ENCODE results near the gene CCR9. TPM values are rescaled to one million over a fixed set of nuclear protein-coding genes. Genes with fewer than 3 reads are reported as not detected.

The CCR9 gene
- total RNA-seq, 1 donor from 2014 or later, result not detected

GRCh38 chr3:45865563-45865962 lies 20.8 kb upstream of the CCR9 start:
- Mint-ChIP-seq H3K4me1 (ENCODE audit: unreplicated experiment) (no peaks in the 10 kb centered on the region), H3K27ac (ENCODE audit: unreplicated experiment) (no peak overlapping the region), H3K36me3 (ENCODE audit: low read depth, unreplicated experiment) (no peaks in the 10 kb centered on the region), H3K4me3 (ENCODE audit: unreplicated experiment) (no peak overlapping the region), H3K27me3 (ENCODE audit: unreplicated experiment) (no peaks in the 10 kb centered on the region), H3K9me3 (ENCODE audit: unreplicated experiment) (no peaks in the 10 kb centered on the region)
- no peak for DNase-seq (ENCODE audit: low spot score)
- no peak for TF ChIP-seq CTCF (IDR thresholded peaks at IDR 0.05; ENCODE audit: unreplicated experiment)

- Mint-ChIP-seq H3K27ac (ENCODE audit: unreplicated experiment) (no peak overlapping the region), H3K4me1 (ENCODE audit: unreplicated experiment) (peaks cover 13% of the 10 kb centered on the region), H3K9me3 (ENCODE audit: unreplicated experiment) (no peaks in the 10 kb centered on the region), H3K36me3 (ENCODE audit: low read depth, unreplicated experiment) (no peaks in the 10 kb centered on the region), H3K27me3 (ENCODE audit: unreplicated experiment) (no peaks in the 10 kb centered on the region), H3K4me3 (ENCODE audit: unreplicated experiment) (no peak overlapping the region)
- no peak for DNase-seq (ENCODE audit: low spot score)
- no peak for TF ChIP-seq CTCF (IDR thresholded peaks at IDR 0.05; ENCODE audit: unreplicated experiment)
Observed at GRCh38 chr3:45868213-45868612, 18.1 kb upstream of the CCR9 start.

DNA sequence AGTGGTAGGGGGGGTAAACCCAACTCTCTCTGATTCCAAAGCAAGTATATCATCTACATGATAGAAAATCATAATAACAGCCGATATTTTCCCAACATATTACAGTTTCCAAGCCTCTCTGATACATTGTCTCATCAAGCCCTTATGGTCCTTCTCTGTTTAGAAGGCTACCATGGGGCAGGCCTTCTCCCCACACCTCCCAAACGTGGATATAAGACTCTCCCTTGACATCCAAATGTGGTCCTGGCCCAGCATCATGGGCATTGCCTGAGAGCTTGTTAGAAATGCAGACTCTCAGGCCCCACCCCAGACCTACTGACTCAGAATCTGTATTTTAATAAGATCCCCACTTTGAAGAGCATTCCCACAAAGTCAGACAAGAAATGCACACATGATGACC lies 17.7 kb upstream of the CCR9 start:
- no peak for TF ChIP-seq CTCF (IDR thresholded peaks at IDR 0.05; ENCODE audit: unreplicated experiment)
- Mint-ChIP-seq H3K9me3 (ENCODE audit: unreplicated experiment) (no peaks in the 10 kb centered on the region), H3K4me3 (ENCODE audit: unreplicated experiment) (no peak overlapping the region), H3K36me3 (ENCODE audit: low read depth, unreplicated experiment) (no peaks in the 10 kb centered on the region), H3K27me3 (ENCODE audit: unreplicated experiment) (no peaks in the 10 kb centered on the region), H3K27ac (ENCODE audit: unreplicated experiment) (no peak overlapping the region), H3K4me1 (ENCODE audit: unreplicated experiment) (peaks cover 15% of the 10 kb centered on the region)
- DNase-seq (ENCODE audit: low spot score), result no peak

GRCh38 chr3:45869638-45870037 lies 16.7 kb upstream of the CCR9 start:
- no peaks in the 10 kb centered on the region for H3K36me3 Mint-ChIP-seq (ENCODE audit: low read depth, unreplicated experiment)
- H3K9me3 Mint-ChIP-seq (ENCODE audit: unreplicated experiment), result no peaks in the 10 kb centered on the region
- H3K27me3 Mint-ChIP-seq (ENCODE audit: unreplicated experiment), result no peaks in the 10 kb centered on the region
- no peak overlapping the region for H3K4me3 Mint-ChIP-seq (ENCODE audit: unreplicated experiment)
- H3K27ac Mint-ChIP-seq (ENCODE audit: unreplicated experiment), result no peak overlapping the region
- H3K4me1 Mint-ChIP-seq (ENCODE audit: unreplicated experiment), result peaks cover 24% of the 10 kb centered on the region
- DNase-seq (ENCODE audit: low spot score), result no peak
- no peak for TF ChIP-seq CTCF (IDR thresholded peaks at IDR 0.05; ENCODE audit: unreplicated experiment)

DNA sequence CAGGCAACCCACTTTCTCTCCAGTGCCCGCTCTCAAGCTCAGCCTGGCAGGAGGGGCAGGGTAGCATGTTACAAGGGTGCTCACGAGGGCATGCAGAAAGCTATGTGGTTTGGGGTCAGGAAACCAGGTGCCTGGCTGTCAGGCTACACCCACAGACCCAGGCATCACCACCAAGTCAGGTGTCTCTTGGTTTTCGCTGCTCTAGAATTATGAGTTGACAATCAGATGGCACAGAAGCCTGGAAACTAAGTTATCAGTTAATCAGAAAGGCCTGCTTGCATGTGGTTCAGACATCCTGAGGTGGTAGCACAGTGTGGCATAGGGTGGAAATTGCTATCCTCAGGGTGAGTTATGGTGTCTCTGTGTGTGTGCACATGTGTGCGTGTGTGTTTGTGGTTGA lies 16.2 kb upstream of the CCR9 start:
- Mint-ChIP-seq H3K27ac (ENCODE audit: unreplicated experiment) (no peak overlapping the region), H3K4me3 (ENCODE audit: unreplicated experiment) (no peak overlapping the region)
- DNase-seq (ENCODE audit: low spot score), result no peak

More for the DNA sequence above, 16.2 kb upstream of the CCR9 start:
- H3K4me1 Mint-ChIP-seq (ENCODE audit: unreplicated experiment), result peaks cover 27% of the 10 kb centered on the region
- H3K27me3 Mint-ChIP-seq (ENCODE audit: unreplicated experiment), result no peaks in the 10 kb centered on the region
- TF ChIP-seq CTCF (IDR thresholded peaks at IDR 0.05; ENCODE audit: unreplicated experiment), result no peak
- no peaks in the 10 kb centered on the region for H3K36me3 Mint-ChIP-seq (ENCODE audit: low read depth, unreplicated experiment)
- H3K9me3 Mint-ChIP-seq (ENCODE audit: unreplicated experiment), result no peaks in the 10 kb centered on the region
